ENCODE results near the gene RTP4.

DNA sequence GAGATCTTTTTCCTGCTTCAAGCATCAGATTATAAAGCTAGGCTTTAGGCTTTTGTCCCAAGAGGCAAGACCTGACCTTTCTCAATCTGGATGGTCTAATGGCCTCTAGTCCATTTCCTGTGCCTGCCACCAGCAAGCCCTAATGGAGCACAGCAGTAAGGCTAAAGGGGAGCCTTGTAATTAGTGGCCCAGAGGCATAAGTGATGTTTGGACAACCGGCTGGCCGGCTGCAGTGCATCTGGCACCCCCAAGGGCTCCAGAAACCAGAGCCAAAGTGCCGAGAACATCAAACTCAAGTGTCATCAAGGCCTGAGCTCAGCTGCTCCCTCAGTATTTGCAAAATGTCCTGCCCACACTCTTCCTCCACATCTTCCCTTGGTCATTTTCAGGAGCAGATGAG lies 31.9 kb upstream of the RTP4 start:
- TF ChIP-seq CTCF (IDR thresholded peaks at IDR 0.05; ENCODE audit: insufficient read depth, low read length) (no peak), POLR2AphosphoS5 (IDR thresholded peaks at IDR 0.05; ENCODE audit: low read depth) (no peak)
